Hepatocyte (in vitro differentiated cells): ENCODE data around the gene CREG1.

Experiments used
- EZH2 ChIP-seq: fragments of 200-600 bp; sonication (generic); IDR thresholded peaks from 2 replicates; pipeline ENCODE4 v1.6.1; 2016; ENCODE audit warnings: antibody characterized with exemption, mild to moderate bottlenecking, borderline replicate concordance
- EZH2phosphoT487 ChIP-seq: fragments of 200-600 bp; sonication (generic); IDR thresholded peaks from one replicate; pipeline ENCODE4 v1.6.1; 2018; ENCODE audit warnings: antibody characterized with exemption, mild to moderate bottlenecking, low read depth, moderate library complexity; ENCODE audit not compliant: unreplicated experiment, severe bottlenecking
- TF ChIP-seq, protein P1 (sequence below): fragments of 200-600 bp; sonication (generic); IDR thresholded peaks from 2 replicates; pipeline ENCODE4 v1.5.1; 2016; ENCODE audit warnings: antibody characterized with exemption, mild to moderate bottlenecking; ENCODE audit not compliant: poor library complexity

DNA sequence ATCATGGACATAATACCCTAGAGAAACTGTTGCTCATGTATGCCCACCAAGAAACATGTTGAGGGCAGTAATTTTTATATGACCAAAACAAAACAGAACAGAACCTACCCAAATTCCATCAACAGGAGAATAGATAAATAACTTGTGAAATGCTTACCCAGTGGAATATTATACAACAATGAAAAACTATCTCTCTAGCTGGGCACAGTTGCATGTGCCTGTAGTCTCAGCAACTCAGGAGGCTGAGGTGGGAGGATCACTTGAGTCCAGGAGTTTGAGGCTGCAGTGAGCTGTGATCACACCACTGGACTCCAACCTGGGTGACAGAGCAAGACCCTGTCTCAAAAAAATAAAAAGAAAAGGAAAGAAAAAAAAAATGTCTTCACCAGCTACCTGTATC lies 38.9 kb upstream of the CREG1 start:
- TF ChIP-seq EZH2 (no peak), EZH2phosphoT487 (no peak)
- TF ChIP-seq, protein P1, sequence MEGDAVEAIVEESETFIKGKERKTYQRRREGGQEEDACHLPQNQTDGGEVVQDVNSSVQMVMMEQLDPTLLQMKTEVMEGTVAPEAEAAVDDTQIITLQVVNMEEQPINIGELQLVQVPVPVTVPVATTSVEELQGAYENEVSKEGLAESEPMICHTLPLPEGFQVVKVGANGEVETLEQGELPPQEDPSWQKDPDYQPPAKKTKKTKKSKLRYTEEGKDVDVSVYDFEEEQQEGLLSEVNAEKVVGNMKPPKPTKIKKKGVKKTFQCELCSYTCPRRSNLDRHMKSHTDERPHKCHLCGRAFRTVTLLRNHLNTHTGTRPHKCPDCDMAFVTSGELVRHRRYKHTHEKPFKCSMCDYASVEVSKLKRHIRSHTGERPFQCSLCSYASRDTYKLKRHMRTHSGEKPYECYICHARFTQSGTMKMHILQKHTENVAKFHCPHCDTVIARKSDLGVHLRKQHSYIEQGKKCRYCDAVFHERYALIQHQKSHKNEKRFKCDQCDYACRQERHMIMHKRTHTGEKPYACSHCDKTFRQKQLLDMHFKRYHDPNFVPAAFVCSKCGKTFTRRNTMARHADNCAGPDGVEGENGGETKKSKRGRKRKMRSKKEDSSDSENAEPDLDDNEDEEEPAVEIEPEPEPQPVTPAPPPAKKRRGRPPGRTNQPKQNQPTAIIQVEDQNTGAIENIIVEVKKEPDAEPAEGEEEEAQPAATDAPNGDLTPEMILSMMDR: no peak
